Measurements from ENCODE around the gene ABCB4. TPM values are rescaled to one million over a fixed set of nuclear protein-coding genes. Genes with fewer than 3 reads are reported as not detected.

Gene ABCB4
- total RNA-seq, 2 donors from 2014 or later, result 1.4 to 8.7 TPM

- no peak for TF ChIP-seq CTCF (IDR thresholded peaks at IDR 0.05)
- H3K27ac ChIP-seq, result no peak overlapping the region
- peaks cover 9% of the 10 kb centered on the region for H3K36me3 ChIP-seq
- H3K27me3 ChIP-seq (replicated peaks; ENCODE audit: insufficient read depth), result no peaks in the 10 kb centered on the region
- no peaks in the 10 kb centered on the region for H3K9me3 ChIP-seq
- no peaks in the 10 kb centered on the region for H3K4me1 ChIP-seq (ENCODE audit: control insufficient read depth in 1 of 2, low read depth in 2 of 2)
- no peak for ATAC-seq (ENCODE audit: insufficient number of reproducible peaks, low FRiP score, low read depth)
- H3K4me3 ChIP-seq, result no peak overlapping the region
- DNase-seq (ENCODE audit: low spot score), result no peak
Measured at GRCh38 chr7:87359366-87359765, 116.1 kb downstream of the ABCB4 start.

GRCh38 chr7:87356448-87356847 is 119.0 kb downstream of the ABCB4 start:
- DNase-seq (ENCODE audit: low spot score) (no peak), ATAC-seq (ENCODE audit: insufficient number of reproducible peaks, low FRiP score, low read depth) (no peak)
- H3K4me1 ChIP-seq (ENCODE audit: control insufficient read depth in 1 of 2, low read depth in 2 of 2), result no peaks in the 10 kb centered on the region
- no peak for TF ChIP-seq CTCF (IDR thresholded peaks at IDR 0.05)
- no peak overlapping the region for H3K4me3 ChIP-seq
- peaks cover 9% of the 10 kb centered on the region for H3K36me3 ChIP-seq
- no peaks in the 10 kb centered on the region for H3K27me3 ChIP-seq (replicated peaks; ENCODE audit: insufficient read depth)
- no peaks in the 10 kb centered on the region for H3K9me3 ChIP-seq
- H3K27ac ChIP-seq, result no peak overlapping the region

- no peak for DNase-seq (ENCODE audit: low spot score)
- no peak for ATAC-seq (ENCODE audit: insufficient number of reproducible peaks, low FRiP score, low read depth)
- H3K36me3 ChIP-seq, result peaks cover 10% of the 10 kb centered on the region
Measured at GRCh38 chr7:87354749-87355148, 120.7 kb downstream of the ABCB4 start.

More at GRCh38 chr7:87354749-87355148, 120.7 kb downstream of the ABCB4 start:
- no peaks in the 10 kb centered on the region for H3K27me3 ChIP-seq (replicated peaks; ENCODE audit: insufficient read depth)
- no peak overlapping the region for H3K4me3 ChIP-seq
- TF ChIP-seq CTCF (IDR thresholded peaks at IDR 0.05), result no peak
- no peak overlapping the region for H3K27ac ChIP-seq
- H3K9me3 ChIP-seq, result no peaks in the 10 kb centered on the region
- no peaks in the 10 kb centered on the region for H3K4me1 ChIP-seq (ENCODE audit: control insufficient read depth in 1 of 2, low read depth in 2 of 2)

Other genes with a start within 250 kb of the ABCB4 start
- gene CROT, start 130.0 kb downstream of the ABCB4 start, total RNA-seq, result 10 to 100 TPM; 11.3 to 16.7 TPM
- gene ABCB1, start 125.2 kb upstream of the ABCB4 start, total RNA-seq, result 10 to 100 TPM in 1 of 2 donors, 1 to 10 TPM in 1; 1.4 to 10.6 TPM
- 10 to 100 TPM in 1 of 2 donors, under 1 TPM in 1; 0.68 to 12.3 TPM for gene RUNDC3B, start 152.7 kb upstream of the ABCB4 start, total RNA-seq

Data from thoracic aorta (tissue), 2 donors.